Calu3 (cell line): ENCODE results near the gene SV2C. TPM values are rescaled to one million over a fixed set of nuclear protein-coding genes. Genes with fewer than 3 reads are reported as not detected.
"Not testable (repeated sequence)": the region's sequence is repeated elsewhere in the genome, so short reads cannot be mapped to it uniquely, and the experiment has no call there.

Experiments
- BruUV-seq: library from RNA; stranded (reverse); fragments of 400-500 nt; replicated peaks from 2 replicates; lab custom pipeline; 2021; lab: Mats Ljungman, UMichigan
- CTCF ChIA-PET: fragments of 300-600 bp; sonication (Branson Sonifier 250); formaldehyde crosslinking; loops from one replicate; lab custom pipeline; 2022; ENCODE audit warnings: antibody characterized with exemption; lab: Charles Lee
- DNase-seq: peaks from one replicate; pipeline ENCODE4 v3.0.0; 2022
- H3K27ac Mint-ChIP-seq: one replicate; pipeline ENCODE4 v1.8.0; 2022; ENCODE audit warnings: mixed read lengths; ENCODE audit not compliant: unreplicated experiment
- H3K27me3 Mint-ChIP-seq: one replicate; pipeline ENCODE4 v1.8.0; 2022; ENCODE audit warnings: mixed read lengths; ENCODE audit not compliant: unreplicated experiment
- H3K36me3 Mint-ChIP-seq: one replicate; pipeline ENCODE4 v1.8.0; 2022; ENCODE audit warnings: mild to moderate bottlenecking, moderate library complexity, mixed read lengths; ENCODE audit not compliant: insufficient read depth, unreplicated experiment
- H3K4me1 Mint-ChIP-seq: one replicate; pipeline ENCODE4 v1.8.0; 2022; ENCODE audit warnings: mild to moderate bottlenecking, low read depth, mixed read lengths; ENCODE audit not compliant: unreplicated experiment
- H3K4me3 Mint-ChIP-seq: one replicate; pipeline ENCODE4 v1.8.0; 2022; ENCODE audit warnings: mild to moderate bottlenecking, low read depth, moderate library complexity, mixed read lengths; ENCODE audit not compliant: unreplicated experiment
- H3K9me3 Mint-ChIP-seq: one replicate; pipeline ENCODE4 v1.8.0; 2022; ENCODE audit warnings: low read depth, mixed read lengths; ENCODE audit not compliant: unreplicated experiment
- intact Hi-C: fragments of 100-400 bp; cut with micrococcal nuclease; formaldehyde crosslinking; loops from one replicate; pipeline ENCODE4 v1.10.0; 2022; ENCODE audit not compliant: unreplicated experiment
- total RNA-seq: library from RNA; stranded (reverse); gene quantifications from 2 replicates; pipeline ENCODE4 v1.2.3, GENCODE V29; 2022
- TF ChIP-seq, protein P1 (sequence below): fragments of 200-600 bp; IDR thresholded peaks from one replicate; pipeline ENCODE4 v1.8.0; 2022; ENCODE audit warnings: antibody characterized with exemption; ENCODE audit not compliant: unreplicated experiment

Gene SV2C
- total RNA-seq, 1 experiment from 2014 or later, result 0.90 TPM

DNA sequence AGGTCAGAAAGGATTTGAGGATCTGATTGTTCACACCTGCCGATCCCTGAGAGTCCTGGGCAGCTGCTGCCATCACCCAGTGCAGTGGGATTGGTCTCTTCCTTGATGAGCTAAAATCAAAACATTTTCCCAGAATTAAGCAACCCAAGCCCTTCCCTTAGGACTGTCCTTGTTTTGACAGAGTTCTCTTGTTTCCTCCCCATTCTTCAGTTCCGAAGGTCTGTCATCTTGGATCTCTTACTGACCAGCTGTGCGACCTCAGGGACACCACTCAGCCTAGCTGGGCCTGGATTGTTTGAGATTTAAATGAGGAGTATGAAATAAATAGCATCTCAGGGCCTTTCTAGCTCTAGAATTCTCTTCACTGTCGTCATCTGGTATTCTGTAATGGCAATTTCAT is 229.6 kb downstream of the SV2C start:
- H3K27me3 Mint-ChIP-seq, result no peaks in the 10 kb centered on the region
- BruUV-seq, result no TSS peak
- no peak for DNase-seq
- CTCF ChIA-PET, result no interaction called here
- H3K4me1 Mint-ChIP-seq, result peaks cover 14% of the 10 kb centered on the region
- TF ChIP-seq, protein P1, sequence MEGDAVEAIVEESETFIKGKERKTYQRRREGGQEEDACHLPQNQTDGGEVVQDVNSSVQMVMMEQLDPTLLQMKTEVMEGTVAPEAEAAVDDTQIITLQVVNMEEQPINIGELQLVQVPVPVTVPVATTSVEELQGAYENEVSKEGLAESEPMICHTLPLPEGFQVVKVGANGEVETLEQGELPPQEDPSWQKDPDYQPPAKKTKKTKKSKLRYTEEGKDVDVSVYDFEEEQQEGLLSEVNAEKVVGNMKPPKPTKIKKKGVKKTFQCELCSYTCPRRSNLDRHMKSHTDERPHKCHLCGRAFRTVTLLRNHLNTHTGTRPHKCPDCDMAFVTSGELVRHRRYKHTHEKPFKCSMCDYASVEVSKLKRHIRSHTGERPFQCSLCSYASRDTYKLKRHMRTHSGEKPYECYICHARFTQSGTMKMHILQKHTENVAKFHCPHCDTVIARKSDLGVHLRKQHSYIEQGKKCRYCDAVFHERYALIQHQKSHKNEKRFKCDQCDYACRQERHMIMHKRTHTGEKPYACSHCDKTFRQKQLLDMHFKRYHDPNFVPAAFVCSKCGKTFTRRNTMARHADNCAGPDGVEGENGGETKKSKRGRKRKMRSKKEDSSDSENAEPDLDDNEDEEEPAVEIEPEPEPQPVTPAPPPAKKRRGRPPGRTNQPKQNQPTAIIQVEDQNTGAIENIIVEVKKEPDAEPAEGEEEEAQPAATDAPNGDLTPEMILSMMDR, result no peak
- peaks cover 4% of the 10 kb centered on the region for H3K36me3 Mint-ChIP-seq
- H3K27ac Mint-ChIP-seq, result no peak overlapping the region
- intact Hi-C loops, result no loop called here
- no peaks in the 10 kb centered on the region for H3K9me3 Mint-ChIP-seq
- no peak overlapping the region for H3K4me3 Mint-ChIP-seq

DNA sequence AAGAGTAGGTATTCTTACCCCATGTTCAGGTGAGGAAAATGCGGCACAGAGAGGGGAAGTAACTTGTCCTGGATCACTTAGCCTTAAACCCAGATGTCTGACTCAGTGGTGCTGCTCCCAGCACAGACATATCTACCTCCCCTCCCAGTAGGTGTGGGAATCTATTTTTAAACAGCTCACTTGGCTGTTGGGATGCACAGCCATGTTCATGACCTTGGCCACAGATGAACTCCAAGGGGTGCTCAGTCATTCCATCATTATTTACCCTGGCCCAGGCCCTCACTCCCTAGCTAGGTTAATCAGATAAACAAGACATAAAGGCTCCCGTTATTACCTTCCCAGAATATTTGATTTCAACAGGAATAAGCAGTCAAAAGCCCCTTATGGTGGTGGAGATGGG is 231.5 kb downstream of the SV2C start:
- Mint-ChIP-seq H3K4me3 (no peak overlapping the region), H3K27ac (no peak overlapping the region), H3K36me3 (no peaks in the 10 kb centered on the region), H3K9me3 (no peaks in the 10 kb centered on the region), H3K27me3 (no peaks in the 10 kb centered on the region), H3K4me1 (peaks cover 5% of the 10 kb centered on the region)
- TF ChIP-seq, protein P1, result no peak
- CTCF ChIA-PET, result no interaction called here
- BruUV-seq, result no TSS peak
- intact Hi-C loops, result no loop called here
- no peak for DNase-seq

DNA sequence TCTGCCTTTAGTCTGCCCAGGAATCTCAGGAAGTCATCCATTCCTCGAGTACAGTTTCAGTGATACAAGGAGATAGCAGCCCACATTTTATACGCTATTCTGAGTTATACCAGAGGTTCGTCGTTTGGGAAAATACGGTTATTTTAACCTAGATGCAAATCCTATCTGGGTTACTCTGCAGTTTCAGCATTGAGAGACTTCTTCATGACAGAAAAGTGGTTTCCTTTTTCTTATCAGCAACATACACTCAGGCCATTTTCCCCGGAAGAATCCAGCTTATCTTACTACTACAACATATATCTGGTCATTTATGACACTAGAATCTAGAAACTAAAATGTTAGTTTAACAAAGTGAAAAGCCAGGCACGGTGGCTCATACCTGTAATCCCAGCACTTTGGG is 236.5 kb downstream of the SV2C start:
- no peak for DNase-seq
- Mint-ChIP-seq H3K9me3 (no peaks in the 10 kb centered on the region), H3K4me1 (no peaks in the 10 kb centered on the region), H3K27me3 (no peaks in the 10 kb centered on the region), H3K36me3 (no peaks in the 10 kb centered on the region), H3K27ac (no peak overlapping the region), H3K4me3 (no peak overlapping the region)
- TF ChIP-seq, protein P1, result no peak
- CTCF ChIA-PET, result interaction anchor here (0.7 kb wide), 1 partner anchor 11 kb away, joined by 5 read pairs; no protein-coding TSS in a partner anchor
- intact Hi-C loops, result no loop called here
- no TSS peak for BruUV-seq

DNA sequence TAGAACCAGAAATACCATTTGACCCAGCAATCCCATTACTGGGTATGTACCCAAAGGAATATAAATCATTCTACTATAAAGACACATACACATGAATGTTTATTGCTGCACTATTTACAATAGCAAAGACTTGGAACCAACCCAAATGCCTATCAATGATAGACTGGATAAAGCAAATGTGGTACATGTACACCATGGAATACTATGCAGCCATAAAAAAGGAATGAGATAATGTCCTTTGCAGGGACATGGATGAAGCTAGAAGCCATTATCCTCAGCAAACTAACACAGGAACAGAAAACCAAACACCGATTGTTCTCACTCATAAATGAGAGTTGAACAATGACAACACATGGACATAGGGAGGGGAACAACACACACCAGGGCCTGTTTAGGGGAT is 240.3 kb downstream of the SV2C start:
- CTCF ChIA-PET, BruUV-seq: not testable (repeated sequence)

DNA sequence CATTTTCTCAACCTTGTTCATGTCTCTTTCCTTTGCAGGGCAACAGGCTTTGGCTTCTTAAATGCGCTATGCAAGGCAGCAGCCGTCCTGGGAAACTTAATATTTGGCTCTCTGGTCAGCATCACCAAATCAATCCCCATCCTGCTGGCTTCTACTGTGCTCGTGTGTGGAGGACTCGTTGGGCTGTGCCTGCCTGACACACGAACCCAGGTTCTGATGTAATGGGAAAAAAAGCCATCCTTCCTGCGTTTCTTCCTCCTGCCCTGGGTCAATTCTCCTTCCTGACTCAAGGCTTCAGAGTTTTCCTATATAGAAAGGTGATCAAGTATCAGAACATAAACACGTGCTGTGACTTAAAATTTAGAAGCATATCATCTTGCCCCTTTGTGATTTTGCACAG is 242.1 kb downstream of the SV2C start:
- DNase-seq, result no peak
- TF ChIP-seq, protein P1, result no peak
- Mint-ChIP-seq H3K27me3 (peaks cover 16% of the 10 kb centered on the region), H3K9me3 (no peaks in the 10 kb centered on the region), H3K27ac (no peak overlapping the region), H3K4me3 (no peak overlapping the region), H3K36me3 (no peaks in the 10 kb centered on the region), H3K4me1 (no peaks in the 10 kb centered on the region)
- BruUV-seq, result no TSS peak
- intact Hi-C loops, result no loop called here
- CTCF ChIA-PET, result interaction anchor here (1.1 kb wide), 1 partner anchor 16 kb away, joined by 3 read pairs; no protein-coding TSS in a partner anchor

More for the DNA sequence above, 240.3 kb downstream of the SV2C start:
- DNase-seq, H3K4me3 Mint-ChIP-seq, intact Hi-C loops, H3K4me1 Mint-ChIP-seq, H3K36me3 Mint-ChIP-seq, H3K9me3 Mint-ChIP-seq, H3K27ac Mint-ChIP-seq: not testable (repeated sequence)
- peaks cover 16% of the 10 kb centered on the region for H3K27me3 Mint-ChIP-seq
